ENCODE measurements around the gene PRXL2B.

GRCh38 chr1:2612591-2613365, 26.2 kb downstream of the PRXL2B start:
- TF ChIP-seq JUND (IDR thresholded peaks at IDR 0.05; ENCODE audit: low read depth, low read length) = no peak
- no peak for TF ChIP-seq RFX5 (IDR thresholded peaks at IDR 0.05; ENCODE audit: low read depth, low read length)
- no peak for TF ChIP-seq ZSCAN29 (IDR thresholded peaks at IDR 0.05)
- TF ChIP-seq CTCF (IDR thresholded peaks at IDR 0.05 in 2 of 3, conservative IDR thresholded peaks at IDR 0.05 in 1 of 3; ENCODE audit: control insufficient read depth in 2 of 3, extremely low read depth in 1 of 3, insufficient read depth in 1 of 3, low read depth in 3 of 3, low read length in 3 of 3) = no peak
- TF ChIP-seq TARDBP (IDR thresholded peaks at IDR 0.05; ENCODE audit: borderline replicate concordance) = no peak
- TF ChIP-seq ZNF207 (IDR thresholded peaks at IDR 0.05; ENCODE audit: borderline replicate concordance) = no peak
- no peak for TF ChIP-seq SPI1 (IDR thresholded peaks at IDR 0.05; ENCODE audit: borderline replicate concordance, insufficient read depth, low read depth, low read length)
- TF ChIP-seq MEF2A (IDR thresholded peaks at IDR 0.05; ENCODE audit: insufficient read depth, low read depth, low read length) = no peak
- no peak for TF ChIP-seq HDAC6 (IDR thresholded peaks at IDR 0.05; ENCODE audit: unreplicated experiment)
- no peak for TF ChIP-seq CBFB (IDR thresholded peaks at IDR 0.05; ENCODE audit: low read depth)

All from GM12878 (cell line).